Heart left ventricle (tissue), 13 donors: ENCODE results near the gene NRM.
A peak's percentile ranks its signal among the peaks of the same experiment; 100 is the strongest.

Experiments
- CTCF ChIP-seq, 12 donors: fragments of 200-600 bp; sonication (generic) in 4 of 12; IDR thresholded peaks; one replicate each; pipeline versions ENCODE4 v1.5.0 to v1.8.0; 2018 to 2022; ENCODE audit warnings: antibody characterized with exemption in 12 of 12, mild to moderate bottlenecking in 5 of 12
- POLR2A ChIP-seq, 2 donors: fragments of 450-650 bp; IDR thresholded peaks; one replicate each; pipeline ENCODE4 v1.6.1; 2017; ENCODE audit warnings: antibody characterized with exemption in 2 of 2, mild to moderate bottlenecking in 2 of 2, moderate library complexity in 2 of 2
- donor health status: ischemic (EF 13 %, LVEDD 7.1; RV severe dilation, severe dysfunction).
- donor health status: DM: no; HTN: yes; CAD: no.
- donor health status: DM: no; HTN: no; CAD: no.
- donor health status: ischemic (EF 25% LVEDD 6.9; RV normal size, moderate dysfunction).
- donor health status: ischemic (EF 25% LVEDD 5.7; RV mildly dilated, moderate dysfunction).
- donor health status: ischemic (EF 35%, LVEDD 5.7; RV mildly dilated, moderate dysfunction).
- donor health status: nonischemic (EF 11% LVEDD 7.7; RV severe dilation, severe dysfunction).
- donor health status: DM: yes; HTN: yes; CAD: no.
- donor health status: PGD.
- donor health status: ischemic (EF 29% LVEDD 5.4; RV normal size, mild dysfunction).
- donor health status: nonischemic (EF 23%, LVEDD 6.1; RV moderate dilation, normal function).

DNA sequence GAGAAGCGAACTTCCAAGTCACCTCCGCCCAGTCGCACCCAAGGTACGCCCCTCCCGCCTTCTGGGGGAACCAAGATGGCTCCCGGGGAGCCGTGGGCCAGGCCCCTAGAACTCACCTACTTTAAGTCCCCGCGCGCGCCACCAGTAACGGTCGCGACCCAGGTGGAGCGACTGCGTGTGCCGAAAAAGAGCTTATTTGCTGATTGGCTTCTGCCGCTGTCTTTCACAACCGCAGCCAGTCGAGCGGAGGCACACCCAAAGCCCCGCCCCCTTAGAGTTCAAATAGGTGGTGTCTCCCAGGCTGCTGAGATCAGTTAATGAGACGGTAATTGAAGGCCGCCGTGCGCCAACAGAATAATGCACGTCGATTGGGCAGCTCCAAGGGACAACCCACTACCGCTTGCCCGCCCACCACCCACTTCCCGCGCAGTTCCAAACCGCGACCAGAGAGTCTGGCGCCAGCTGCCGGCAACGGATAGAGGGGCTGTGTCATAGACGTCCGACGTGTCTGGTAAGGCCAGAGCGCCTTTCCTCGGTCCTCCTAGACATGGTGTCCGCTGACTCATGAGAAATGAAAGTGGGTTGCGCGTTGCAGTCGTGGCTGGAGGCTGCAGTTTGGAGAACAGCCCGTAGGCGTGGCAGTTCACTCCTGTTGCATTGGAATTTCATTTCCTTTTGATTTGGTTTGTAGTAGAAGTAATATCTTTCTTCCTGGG lies 26.5 kb upstream of the NRM start, which contains the start of gene MDC1:
- peak in 10 of 12 donors; percentile 4 to 50 (median 36) for TF ChIP-seq CTCF (IDR thresholded peaks at IDR 0.05)
- TF ChIP-seq POLR2A (IDR thresholded peaks at IDR 0.05), result peak; percentile 25 to 87
